PC-9 (cell line): ENCODE results near the gene PIK3CG. TPM values are rescaled to one million over a fixed set of nuclear protein-coding genes. Genes with fewer than 3 reads are reported as not detected.
"Not testable (repeated sequence)": the region's sequence is repeated elsewhere in the genome, so short reads cannot be mapped to it uniquely, and the experiment has no call there.

Experiments
- BruUV-seq: library from RNA; stranded (reverse); fragments of 400-500 nt; replicated peaks from 2 replicates; lab custom pipeline; 2021; lab: Mats Ljungman, UMichigan
- CTCF ChIA-PET: fragments of 300-600 bp; sonication (Branson Sonifier 250); formaldehyde crosslinking; loops from one replicate; lab custom pipeline; 2022; ENCODE audit warnings: antibody characterized with exemption; lab: Charles Lee
- POLR2A ChIA-PET: fragments of 300-600 bp; sonication (Branson Sonifier 250); formaldehyde crosslinking; loops from one replicate; lab custom pipeline; 2022; ENCODE audit warnings: antibody characterized with exemption; ENCODE audit not compliant: unreplicated experiment; lab: Charles Lee
- DNase-seq, 2 experiments: peaks; one replicate each; pipeline versions ENCODE4 v3.0.0 to v3.0.0-alpha.2; 2015 to 2022; ENCODE audit warnings: mixed read lengths in 1 of 2
- H2AFZ ChIP-seq: fragments of 200-600 bp; sonication (generic); 2 replicates; pipeline ENCODE4 v1.8.1; 2017; ENCODE audit warnings: antibody characterized with exemption
- H3F3A ChIP-seq: fragments of 200-600 bp; sonication (generic); 2 replicates; pipeline ENCODE4 v1.8.1; 2017; ENCODE audit warnings: antibody characterized with exemption, mild to moderate bottlenecking, low read depth; ENCODE audit not compliant: insufficient read depth
- H3K27ac ChIP-seq: fragments of 200-600 bp; sonication (generic); 2 replicates; pipeline ENCODE4 v1.6.1; 2016; ENCODE audit warnings: mixed run types
- H3K27me3 ChIP-seq: fragments of 200-600 bp; sonication (generic); 2 replicates; pipeline ENCODE4 v1.6.1; 2016; ENCODE audit warnings: low read depth, mixed run types; ENCODE audit not compliant: insufficient read depth
- H3K36me3 ChIP-seq: fragments of 200-600 bp; sonication (generic); 2 replicates; pipeline ENCODE4 v1.6.1; 2016; ENCODE audit warnings: low read depth, mixed run types
- H3K4me1 ChIP-seq: fragments of 200-600 bp; sonication (generic); replicated peaks from 2 replicates; pipeline ENCODE4 v1.6.1; 2016; ENCODE audit warnings: mixed run types; ENCODE audit not compliant: insufficient read depth
- H3K4me2 ChIP-seq: fragments of 200-600 bp; sonication (generic); 2 replicates; pipeline ENCODE4 v1.6.1; 2017; ENCODE audit warnings: mixed run types
- H3K4me3 ChIP-seq: fragments of 200-600 bp; sonication (generic); 2 replicates; pipeline ENCODE4 v1.6.1; 2016; ENCODE audit warnings: mixed run types
- H3K79me2 ChIP-seq: fragments of 200-600 bp; sonication (generic); 2 replicates; pipeline ENCODE4 v1.6.1; 2017; ENCODE audit warnings: low read depth, mixed run types
- H3K9me2 ChIP-seq: fragments of 200-600 bp; sonication (generic); 2 replicates; pipeline ENCODE4 v1.8.1; 2017; ENCODE audit warnings: mild to moderate bottlenecking; ENCODE audit not compliant: insufficient read depth
- H3K9me3 ChIP-seq: fragments of 200-600 bp; sonication (generic); 2 replicates; pipeline ENCODE4 v1.8.1; 2016; ENCODE audit warnings: low read depth; ENCODE audit not compliant: insufficient read depth
- H4K20me1 ChIP-seq: fragments of 200-600 bp; sonication (generic); 2 replicates; pipeline ENCODE4 v1.8.1; 2017; ENCODE audit not compliant: insufficient read depth
- EZH2 ChIP-seq: fragments of 200-600 bp; sonication (generic); IDR thresholded peaks from 2 replicates; pipeline ENCODE4 v1.8.0; 2017; ENCODE audit warnings: antibody characterized with exemption, low read depth
- intact Hi-C: fragments of 100-400 bp; cut with micrococcal nuclease; formaldehyde crosslinking; loops from one replicate; pipeline ENCODE4 v1.10.0; 2022; ENCODE audit not compliant: unreplicated experiment
- total RNA-seq: library from RNA; stranded (reverse); gene quantifications from 2 replicates; pipeline ENCODE4 v1.2.3, GENCODE V29; 2021
- TF ChIP-seq, protein P1 (sequence below): fragments of 200-600 bp; sonication (generic); conservative IDR thresholded peaks from 2 replicates; pipeline ENCODE4 v1.6.1; 2017; ENCODE audit warnings: mixed run types, antibody characterized with exemption, mild to moderate bottlenecking, moderate library complexity

The PIK3CG gene
- total RNA-seq, 1 experiment from 2014 or later = not detected

DNA sequence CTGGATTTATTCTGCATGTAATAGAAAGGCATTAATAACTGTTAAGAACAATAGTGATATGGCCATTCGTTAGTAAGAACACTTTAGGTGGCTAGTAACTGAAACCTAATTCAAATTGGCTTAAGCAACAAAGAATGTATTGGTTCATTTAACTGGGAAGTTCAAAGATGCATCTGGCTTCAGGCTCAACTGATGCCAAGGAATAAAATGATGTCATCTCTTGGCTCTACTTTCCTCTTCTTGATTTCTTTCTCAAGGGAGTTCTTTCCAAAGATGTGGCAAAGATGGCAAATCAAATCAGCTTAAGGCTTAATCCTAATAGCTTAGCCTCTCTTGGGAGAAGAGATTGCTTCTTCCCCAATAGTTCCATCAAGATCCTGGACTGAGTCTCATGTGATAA lies 51.6 kb downstream of the PIK3CG start:
- no peaks in the 10 kb centered on the region for H3F3A ChIP-seq
- H3K27ac ChIP-seq = no peak overlapping the region
- no peak overlapping the region for H3K4me3 ChIP-seq
- H3K4me2 ChIP-seq = no peak overlapping the region
- no peaks in the 10 kb centered on the region for H3K36me3 ChIP-seq
- no peaks in the 10 kb centered on the region for H3K9me3 ChIP-seq
- CTCF ChIA-PET = no interaction called here
- no peaks in the 10 kb centered on the region for H3K79me2 ChIP-seq
- BruUV-seq = no TSS peak
- no peak for DNase-seq
- H4K20me1 ChIP-seq = no peaks in the 10 kb centered on the region
- no peaks in the 10 kb centered on the region for H3K27me3 ChIP-seq
- POLR2A ChIA-PET = no interaction called here
- intact Hi-C loops = no loop called here
- TF ChIP-seq, protein P1, sequence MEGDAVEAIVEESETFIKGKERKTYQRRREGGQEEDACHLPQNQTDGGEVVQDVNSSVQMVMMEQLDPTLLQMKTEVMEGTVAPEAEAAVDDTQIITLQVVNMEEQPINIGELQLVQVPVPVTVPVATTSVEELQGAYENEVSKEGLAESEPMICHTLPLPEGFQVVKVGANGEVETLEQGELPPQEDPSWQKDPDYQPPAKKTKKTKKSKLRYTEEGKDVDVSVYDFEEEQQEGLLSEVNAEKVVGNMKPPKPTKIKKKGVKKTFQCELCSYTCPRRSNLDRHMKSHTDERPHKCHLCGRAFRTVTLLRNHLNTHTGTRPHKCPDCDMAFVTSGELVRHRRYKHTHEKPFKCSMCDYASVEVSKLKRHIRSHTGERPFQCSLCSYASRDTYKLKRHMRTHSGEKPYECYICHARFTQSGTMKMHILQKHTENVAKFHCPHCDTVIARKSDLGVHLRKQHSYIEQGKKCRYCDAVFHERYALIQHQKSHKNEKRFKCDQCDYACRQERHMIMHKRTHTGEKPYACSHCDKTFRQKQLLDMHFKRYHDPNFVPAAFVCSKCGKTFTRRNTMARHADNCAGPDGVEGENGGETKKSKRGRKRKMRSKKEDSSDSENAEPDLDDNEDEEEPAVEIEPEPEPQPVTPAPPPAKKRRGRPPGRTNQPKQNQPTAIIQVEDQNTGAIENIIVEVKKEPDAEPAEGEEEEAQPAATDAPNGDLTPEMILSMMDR = no peak
- no peak for TF ChIP-seq EZH2
- no peak overlapping the region for H2AFZ ChIP-seq
- H3K9me2 ChIP-seq = no peaks in the 10 kb centered on the region
- H3K4me1 ChIP-seq = no peaks in the 10 kb centered on the region

DNA sequence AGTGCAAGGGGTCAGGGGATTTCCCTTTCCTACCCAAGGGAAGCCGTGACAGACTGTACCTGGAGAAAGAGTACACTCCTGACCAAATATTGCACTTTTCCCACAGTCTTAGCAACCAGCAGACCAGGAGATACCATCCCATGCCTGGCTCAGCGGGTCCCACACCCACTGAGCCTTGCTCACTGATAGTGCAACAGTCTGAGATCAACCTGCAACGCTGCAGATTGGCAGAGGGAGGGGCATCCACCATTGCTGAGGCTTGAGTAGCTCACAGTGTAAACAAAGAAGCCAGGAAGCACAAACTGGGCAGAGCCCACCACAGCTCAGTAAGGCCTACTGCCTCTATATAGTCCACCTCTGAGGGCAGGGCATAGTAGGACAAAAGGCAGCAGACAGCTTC lies 53.9 kb downstream of the PIK3CG start:
- Histone ChIP-seq H3K4me2 (no peak overlapping the region), H3K4me3 (no peak overlapping the region), H3F3A (no peaks in the 10 kb centered on the region), H3K4me1 (no peaks in the 10 kb centered on the region), H2AFZ (no peak overlapping the region), H3K36me3 (no peaks in the 10 kb centered on the region), H3K79me2 (no peaks in the 10 kb centered on the region), H3K9me2 (no peaks in the 10 kb centered on the region), H3K27ac (no peak overlapping the region), H3K27me3 (no peaks in the 10 kb centered on the region), H4K20me1 (no peaks in the 10 kb centered on the region), H3K9me3 (no peaks in the 10 kb centered on the region)
- no TSS peak for BruUV-seq
- DNase-seq = no peak
- TF ChIP-seq, protein P1 = no peak
- TF ChIP-seq EZH2 = no peak
- intact Hi-C loops = no loop called here
- CTCF ChIA-PET = no interaction called here
- POLR2A ChIA-PET = no interaction called here

GRCh38 chr7:106924468-106924867 lies 59.4 kb downstream of the PIK3CG start:
- intact Hi-C loops, H3K9me3 ChIP-seq, H3K27me3 ChIP-seq, H3K27ac ChIP-seq, POLR2A ChIA-PET, H2AFZ ChIP-seq, H3K9me2 ChIP-seq, H3K79me2 ChIP-seq, BruUV-seq, H3K4me2 ChIP-seq, H4K20me1 ChIP-seq, H3K4me3 ChIP-seq, H3K4me1 ChIP-seq, H3F3A ChIP-seq, H3K36me3 ChIP-seq, DNase-seq: not testable (repeated sequence)
- CTCF ChIA-PET = interaction anchor here (0.5 kb wide), 1 partner anchor 272 kb away, joined by 4 read pairs; no protein-coding TSS in a partner anchor

DNA sequence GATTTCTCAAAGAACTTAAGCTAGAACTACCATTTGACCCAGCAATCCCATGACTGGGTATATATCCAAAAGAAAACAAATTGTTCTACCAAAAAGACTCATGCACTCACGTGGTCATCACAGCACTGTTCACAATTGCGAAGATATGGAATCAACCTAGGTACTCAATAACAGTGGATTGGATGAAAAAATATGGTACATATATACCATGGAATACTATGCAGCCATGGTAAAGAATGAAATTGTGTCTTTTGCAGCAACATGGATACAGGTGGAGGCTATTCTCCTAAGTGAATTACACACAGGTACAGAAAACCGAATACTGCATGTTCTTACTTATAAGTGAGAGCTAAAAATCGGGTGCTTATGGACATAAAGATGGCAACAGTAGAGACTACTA lies 61.8 kb downstream of the PIK3CG start:
- Histone ChIP-seq H3K4me3 (no peak overlapping the region), H3K27me3 (no peaks in the 10 kb centered on the region), H3K79me2 (no peaks in the 10 kb centered on the region), H3K4me1 (no peaks in the 10 kb centered on the region), H3K36me3 (no peaks in the 10 kb centered on the region), H3F3A (no peaks in the 10 kb centered on the region), H3K4me2 (no peak overlapping the region), H2AFZ (no peak overlapping the region), H4K20me1 (no peaks in the 10 kb centered on the region), H3K9me3 (peaks cover 5% of the 10 kb centered on the region; the same call in 1 of the 2 replicates), H3K27ac (no peak overlapping the region), H3K9me2 (no peaks in the 10 kb centered on the region)
- no TSS peak for BruUV-seq
- no peak for TF ChIP-seq EZH2
- TF ChIP-seq, protein P1 = no peak
- no peak for DNase-seq
- POLR2A ChIA-PET = no interaction called here
- intact Hi-C loops = no loop called here
- CTCF ChIA-PET = no interaction called here
